HG03045 (cell line): ENCODE data around the gene LMCD1.

Experiments used
- ATAC-seq: cut with Tn5 transposase; IDR thresholded peaks from one replicate; pipeline ENCODE4 v1.9.1; 2021; ENCODE audit warnings: mild to moderate bottlenecking, moderate library complexity; ENCODE audit not compliant: unreplicated experiment

The LMCD1 gene, protein sequence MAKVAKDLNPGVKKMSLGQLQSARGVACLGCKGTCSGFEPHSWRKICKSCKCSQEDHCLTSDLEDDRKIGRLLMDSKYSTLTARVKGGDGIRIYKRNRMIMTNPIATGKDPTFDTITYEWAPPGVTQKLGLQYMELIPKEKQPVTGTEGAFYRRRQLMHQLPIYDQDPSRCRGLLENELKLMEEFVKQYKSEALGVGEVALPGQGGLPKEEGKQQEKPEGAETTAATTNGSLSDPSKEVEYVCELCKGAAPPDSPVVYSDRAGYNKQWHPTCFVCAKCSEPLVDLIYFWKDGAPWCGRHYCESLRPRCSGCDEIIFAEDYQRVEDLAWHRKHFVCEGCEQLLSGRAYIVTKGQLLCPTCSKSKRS

DNA sequence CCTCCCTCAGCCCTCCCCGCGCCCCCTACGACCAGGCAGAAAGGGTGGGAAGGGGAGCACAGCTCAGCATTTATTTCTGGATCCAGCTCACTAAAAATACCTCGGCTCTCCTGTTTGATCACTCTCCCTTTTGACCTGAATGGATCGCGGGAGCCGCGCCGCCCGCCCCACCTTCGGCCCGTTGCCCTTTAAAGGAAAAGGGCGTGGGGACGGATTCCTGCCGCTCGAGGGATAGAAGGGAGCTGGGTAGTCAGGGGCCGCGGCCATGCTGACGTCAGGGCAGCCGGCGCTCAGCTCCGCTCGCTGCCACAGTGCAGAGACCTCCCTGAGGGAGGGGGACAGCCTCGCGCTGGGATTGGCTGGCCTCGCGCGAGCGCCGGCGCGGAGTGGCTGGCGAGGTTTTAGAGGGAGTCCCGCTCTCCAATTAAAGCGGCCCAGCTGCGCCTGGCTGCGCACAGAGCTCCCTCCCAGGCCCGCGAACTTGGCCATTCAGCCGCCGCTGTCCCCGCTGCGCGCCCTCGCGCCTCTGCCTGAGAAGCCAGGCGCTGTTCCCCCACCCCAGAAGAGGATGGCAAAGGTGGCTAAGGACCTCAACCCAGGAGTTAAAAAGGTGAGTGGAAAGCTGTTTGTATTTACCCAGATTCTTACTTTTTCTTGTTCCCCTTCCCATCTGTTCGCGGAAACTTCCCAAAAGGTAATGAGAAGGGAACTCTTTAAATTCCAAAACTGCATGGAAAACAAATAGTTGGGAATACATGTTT lies at the start of gene LMCD1:
Gene LMCD1, plus strand, starts transcription at position 453 of the 761 bp plus-strand sequence. Its CDS starts 116 bp downstream, at position 569.
- peak; percentile 99 for ATAC-seq

DNA sequence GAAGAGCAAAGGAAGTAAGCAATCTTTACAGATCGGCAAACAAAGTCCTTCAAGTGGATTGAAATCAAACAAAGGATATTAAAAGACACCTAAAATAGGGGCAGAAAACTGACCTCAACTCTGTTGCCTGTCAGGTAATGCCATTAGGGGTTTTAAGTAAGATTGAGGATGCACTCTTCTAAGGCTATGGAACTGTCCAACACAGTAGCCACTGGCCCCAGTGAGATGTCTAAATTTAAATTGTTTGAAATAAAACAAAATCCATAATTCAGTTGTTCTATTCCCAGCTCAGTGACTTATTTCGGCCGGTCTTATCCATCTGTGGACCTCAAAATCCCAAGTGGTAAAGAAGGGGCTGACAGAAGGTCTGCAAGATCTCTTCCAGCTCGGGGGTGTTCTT lies 49.5 kb upstream of the LMCD1 start:
- ATAC-seq = no peak

DNA sequence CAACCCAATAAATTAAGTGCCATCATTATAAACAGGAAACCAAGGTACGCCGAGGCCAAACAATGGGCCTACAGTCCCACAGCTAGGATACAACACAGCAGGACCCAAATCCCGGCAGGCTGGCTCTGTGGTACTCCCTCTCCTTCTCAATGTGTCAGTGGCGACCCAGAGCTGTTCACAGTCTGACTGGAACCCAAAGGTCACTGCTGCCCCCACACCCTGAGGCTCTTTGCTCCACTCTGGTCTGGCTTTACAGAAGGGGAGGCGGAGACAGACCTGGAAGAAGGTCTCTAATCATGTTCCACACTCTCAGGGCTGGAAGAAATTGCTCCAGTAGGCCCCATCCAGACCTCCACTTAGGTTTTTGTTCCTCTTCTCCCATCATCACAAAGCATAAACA lies 48.5 kb upstream of the LMCD1 start:
- no peak for ATAC-seq

DNA sequence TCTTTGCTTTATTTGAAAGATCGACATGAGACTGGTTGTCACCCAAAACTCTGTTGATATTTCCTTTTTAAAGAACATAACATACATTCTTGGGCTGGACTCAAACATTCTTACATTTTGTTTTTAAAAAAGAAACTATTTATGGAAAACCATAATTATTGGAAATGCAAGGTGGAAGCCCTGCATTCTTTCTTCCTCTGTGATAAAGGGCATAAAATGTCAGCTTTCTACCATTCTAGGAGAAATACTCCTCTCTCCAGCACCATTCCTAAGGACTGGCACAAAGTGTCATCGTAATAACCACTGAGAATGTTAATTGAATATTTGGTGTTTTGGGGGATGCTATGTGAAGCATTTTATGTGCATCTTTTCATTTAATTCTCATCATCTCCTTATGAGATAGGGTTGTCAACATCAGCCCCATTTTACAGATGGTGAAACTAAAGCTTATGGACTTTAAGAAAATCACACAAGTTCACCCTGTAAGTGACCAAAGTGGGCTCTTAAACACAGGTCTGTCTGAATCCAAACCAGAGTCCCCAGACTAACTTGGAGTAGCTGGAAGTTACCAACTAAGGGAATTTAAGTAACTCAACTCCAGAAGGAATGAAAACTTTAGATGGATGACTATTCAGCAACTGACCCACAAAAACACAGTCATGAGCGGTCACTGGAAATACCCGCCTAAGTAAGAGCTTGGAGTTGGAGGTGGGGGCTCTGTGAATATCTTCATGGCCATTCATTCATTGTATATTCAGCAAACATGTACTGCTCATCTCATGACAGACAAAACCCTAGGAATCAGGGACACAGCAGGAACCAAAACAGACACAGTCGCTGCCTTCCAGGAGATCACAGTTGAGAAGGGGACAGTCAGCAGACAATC lies 45.9 kb upstream of the LMCD1 start:
- no peak for ATAC-seq

DNA sequence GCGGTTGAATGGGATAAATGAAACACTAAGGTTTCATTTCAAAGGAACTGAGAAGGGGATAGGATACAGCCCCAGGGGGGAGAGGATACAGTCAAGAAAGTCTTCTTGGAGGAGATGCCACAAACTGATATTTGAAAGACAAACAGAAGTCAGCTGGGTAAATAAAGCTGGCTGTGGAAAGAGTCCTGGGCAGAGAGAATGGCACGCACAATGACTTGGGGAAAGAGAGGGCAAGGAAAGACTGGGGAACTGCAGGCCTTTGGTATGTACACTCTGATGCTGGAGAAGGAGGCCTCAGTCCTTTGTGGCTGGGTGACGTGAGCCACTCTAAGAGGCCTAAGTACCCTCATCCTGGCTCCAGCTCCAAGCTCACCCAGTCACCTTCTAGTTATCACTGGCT lies 45.2 kb upstream of the LMCD1 start:
- no peak for ATAC-seq

DNA sequence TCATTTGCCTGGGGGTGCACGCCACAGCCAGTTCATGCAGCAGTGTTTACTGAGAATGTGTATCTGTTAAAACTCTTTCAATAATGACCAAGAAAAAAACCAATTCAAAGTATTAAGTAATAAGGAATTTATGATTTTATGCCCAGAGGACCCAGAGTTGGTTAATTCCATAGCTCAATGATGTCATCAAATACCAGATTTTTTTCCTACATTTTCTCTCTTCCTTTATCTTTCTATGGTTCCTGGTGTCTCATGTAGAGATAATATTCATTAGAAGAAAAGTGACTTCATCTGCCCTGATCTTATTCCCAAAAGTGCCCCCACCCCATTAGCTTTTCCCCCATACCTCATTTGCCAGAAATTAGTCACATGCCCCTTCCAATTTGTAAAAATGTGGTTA lies 44.6 kb upstream of the LMCD1 start:
- ATAC-seq = no peak

DNA sequence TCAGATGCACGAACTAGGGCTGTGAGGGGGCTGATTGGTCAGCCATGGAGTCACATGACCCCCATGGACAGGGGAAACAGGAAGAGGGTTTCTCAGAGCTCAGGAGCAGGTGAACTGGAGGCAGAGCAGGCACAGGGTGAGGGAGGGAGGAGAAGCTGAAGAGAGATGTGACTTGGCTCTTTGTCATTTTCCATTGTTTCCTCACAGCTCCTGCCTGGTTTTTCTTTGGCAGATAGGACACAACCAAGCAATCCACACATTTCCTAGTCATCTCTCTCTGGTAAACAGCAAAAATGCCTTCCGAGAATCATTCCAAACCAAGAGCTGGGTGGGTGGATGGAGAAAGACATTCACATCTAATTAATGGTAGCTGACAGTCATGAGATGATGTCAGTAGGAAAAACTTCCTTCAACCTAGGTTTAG lies 43.4 kb upstream of the LMCD1 start:
- ATAC-seq = no peak

DNA sequence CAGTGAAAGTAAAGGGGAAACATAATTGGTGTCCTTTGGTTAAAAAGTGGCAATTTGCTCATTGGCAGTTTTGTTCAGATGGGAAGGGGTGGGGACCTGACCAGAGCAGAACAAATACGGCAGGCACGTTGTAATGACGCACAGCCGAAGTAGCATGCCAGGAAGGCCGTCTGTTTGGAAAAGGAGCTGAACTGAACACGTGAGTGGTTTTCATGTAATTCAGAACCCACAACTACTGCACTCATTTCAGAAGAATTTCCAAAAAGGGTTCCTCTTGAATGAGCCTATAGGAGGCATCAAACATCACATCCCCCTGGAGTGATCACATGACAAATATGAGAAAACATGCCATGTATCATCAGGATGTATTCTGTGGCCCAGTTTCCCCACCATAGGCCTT lies 42.9 kb upstream of the LMCD1 start:
- no peak for ATAC-seq

DNA sequence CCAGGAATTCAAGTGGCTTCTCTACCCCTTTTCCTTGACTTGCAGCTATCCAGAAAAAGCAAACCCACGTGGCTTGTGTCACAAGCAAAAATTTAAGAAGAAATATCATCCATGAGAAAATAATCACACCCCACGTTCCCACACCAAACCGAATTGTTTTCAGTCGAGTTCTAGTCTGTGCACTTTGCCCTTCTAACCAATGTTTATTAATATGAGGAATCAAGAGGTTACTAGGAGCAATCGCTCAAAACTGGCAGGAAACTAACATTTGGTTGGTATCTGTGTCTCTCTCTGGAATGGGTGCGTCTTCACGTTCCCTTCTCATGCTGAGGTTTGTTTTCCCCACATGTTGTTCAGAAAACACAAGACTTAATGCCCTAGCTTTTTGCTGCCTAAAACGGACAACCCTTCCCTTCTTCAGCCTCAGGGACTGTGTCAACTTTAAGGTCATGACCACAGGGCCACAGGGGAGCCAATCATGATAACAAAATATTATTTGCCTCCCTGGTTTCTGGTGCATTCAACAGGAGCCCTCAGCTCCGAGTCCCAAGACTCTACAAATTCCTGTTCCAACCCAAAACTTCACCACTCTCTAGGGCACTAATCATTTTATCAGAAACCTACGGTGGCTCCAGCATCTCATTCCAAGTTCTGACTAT lies 41.4 kb upstream of the LMCD1 start:
- no peak for ATAC-seq

DNA sequence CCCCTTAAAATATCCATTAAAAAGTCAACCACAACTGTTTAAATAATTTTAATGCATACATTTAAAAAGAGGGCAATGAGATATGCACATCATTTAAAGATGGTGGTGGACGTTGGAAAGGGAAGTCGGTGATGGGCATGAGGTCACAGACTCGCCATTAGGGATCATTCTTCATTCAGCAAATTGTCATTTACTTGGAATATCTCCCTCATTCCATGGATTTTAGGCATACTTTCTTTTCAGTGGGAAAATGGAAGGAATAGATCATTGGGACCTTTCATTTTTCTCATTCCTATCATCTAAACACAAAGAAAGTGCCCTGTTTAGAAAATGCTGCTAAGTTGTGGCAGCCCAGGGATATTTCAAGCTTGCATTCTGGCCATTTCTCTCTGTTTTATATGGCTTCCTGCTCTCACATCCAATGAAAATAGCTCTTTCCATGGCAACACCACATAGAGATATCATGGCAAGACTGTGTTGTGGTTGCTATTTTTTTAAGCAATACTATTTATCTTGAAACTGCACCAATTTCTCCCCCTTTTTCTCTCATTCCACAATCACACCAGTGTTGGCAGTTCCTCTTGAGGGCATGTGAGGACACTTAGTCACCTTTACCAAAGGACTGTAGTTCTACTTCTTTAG lies 40.7 kb upstream of the LMCD1 start:
- ATAC-seq = no peak

DNA sequence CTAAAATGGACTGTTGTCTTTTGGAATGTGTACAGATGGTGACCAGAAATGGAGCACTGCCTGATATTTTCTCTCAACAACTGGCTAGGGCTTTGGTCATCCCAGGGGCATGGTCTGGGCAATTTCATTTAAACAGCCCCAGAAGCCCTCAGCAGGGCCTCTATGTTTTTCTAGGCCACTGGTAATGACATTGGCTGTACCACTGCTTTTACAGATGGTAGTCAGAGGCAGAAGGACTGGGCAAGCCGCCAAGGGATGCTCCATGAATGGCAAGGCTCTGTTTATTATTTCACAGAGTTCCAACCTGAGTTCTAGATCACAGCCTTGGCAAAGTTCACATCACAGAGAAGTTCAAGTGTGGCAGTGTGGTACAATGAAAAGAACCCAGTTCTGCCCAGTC lies 37.0 kb upstream of the LMCD1 start:
- ATAC-seq = no peak

DNA sequence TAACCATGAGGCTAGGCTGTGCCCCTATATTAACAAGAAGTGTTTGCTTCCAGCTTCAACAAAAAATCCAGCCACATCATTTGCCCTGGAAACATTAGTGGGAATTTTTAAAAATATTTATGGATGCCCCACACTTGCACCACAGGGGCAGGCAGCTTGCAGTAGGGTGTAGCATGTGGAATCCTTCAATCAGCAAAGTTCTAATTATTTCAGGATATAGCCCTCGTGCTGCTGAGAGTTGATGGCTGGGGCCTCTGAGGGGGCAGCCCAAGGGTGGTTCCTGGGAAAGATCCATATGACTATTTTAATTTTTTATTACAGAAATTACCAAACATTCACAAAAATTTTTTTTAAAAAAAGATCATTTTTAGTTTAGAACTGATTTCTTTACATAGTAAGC lies 35.1 kb upstream of the LMCD1 start:
- no peak for ATAC-seq

DNA sequence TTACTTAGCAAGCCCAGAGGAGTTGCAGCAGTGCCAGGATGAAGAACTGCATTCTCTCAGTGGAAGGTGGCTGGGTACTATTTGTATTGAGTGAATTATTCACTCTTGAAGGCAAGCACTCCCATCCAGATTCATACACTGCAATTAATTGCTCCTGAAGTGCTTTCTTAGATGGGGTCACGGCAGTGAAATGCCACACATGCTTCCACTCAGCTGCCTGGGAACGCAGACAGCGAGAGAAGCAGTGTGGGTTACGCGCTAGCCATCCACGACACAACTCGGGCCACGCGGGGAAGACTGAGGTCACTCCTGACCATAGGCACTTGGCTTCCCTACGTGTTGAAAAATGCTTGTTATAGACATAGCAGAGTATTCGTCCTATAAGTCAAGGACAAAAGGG lies 30.8 kb upstream of the LMCD1 start:
- no peak for ATAC-seq

DNA sequence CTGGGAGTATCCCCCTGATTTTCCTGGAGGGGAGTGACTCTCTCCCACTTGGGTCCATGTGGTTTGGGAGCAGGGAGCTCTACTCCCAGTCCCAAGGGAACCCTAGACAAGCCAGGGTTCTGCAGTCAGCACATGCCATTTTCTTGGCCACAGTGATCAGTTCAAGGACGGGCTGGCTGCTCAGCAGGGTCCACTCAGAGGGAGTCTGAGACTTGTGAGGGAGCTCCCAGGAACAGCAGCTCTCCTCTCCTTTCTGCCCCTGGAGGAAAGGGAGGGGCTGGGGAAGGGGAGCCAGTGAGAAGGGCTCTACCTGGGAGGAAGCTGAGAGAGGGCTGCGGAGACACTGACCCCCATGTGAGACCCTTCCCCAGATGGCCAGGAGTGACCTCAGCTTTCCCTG lies 29.1 kb upstream of the LMCD1 start:
- ATAC-seq = no peak

DNA sequence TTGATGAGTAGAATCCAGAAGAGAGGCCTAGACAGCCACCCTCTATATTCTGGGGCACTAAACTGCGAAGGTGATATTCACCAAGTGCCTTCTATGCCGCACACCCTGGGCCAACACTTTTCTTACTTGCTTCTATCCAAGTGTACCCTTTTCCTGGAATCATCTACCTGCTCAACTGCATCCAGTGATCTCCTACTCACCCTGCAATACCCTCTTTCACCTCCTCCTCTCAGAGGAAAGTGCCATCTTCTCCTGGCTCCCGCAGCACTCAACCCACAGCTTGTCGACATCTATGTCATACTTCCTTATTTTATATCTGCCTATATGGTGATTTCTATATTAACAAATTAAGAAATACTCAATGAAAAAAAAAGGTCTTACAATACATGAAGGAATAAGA lies 28.6 kb upstream of the LMCD1 start:
- ATAC-seq = no peak

DNA sequence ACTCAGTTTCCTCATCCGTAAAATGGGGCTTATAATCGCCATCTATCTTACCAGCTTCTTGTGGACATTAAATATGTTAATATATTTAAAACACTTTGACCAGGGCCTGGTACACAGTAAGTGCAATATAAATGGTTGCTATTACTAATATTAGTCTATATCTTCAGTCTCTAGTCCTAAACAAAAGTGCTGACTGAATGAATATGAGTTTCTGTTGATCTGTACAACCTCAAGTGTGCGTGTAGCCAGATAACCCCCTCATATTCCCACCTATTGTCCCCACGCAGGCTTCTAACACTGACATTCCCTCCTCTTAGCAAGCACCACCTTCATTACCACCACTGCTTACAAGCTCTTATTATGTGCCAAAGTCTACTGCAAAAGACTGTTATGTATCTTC lies 27.6 kb upstream of the LMCD1 start:
- no peak for ATAC-seq

DNA sequence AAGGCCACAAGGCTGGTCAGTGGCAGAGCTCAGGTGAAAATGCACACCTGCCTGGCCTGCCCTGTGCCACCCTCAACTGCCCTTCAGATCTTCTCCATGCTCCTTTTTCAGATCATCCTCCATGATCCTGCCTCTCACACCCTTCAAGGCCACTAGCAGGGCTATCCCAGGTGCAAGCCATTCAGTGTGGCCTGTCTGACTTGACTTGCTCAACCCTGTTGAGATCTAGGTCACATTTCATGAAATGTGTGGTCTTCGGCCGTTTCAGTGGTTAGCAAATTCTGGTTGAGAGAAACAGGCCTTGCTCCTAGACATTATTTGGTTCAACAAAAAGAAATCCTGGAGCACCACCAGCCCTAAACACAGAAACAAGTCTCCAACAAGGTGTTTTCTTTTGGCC lies 26.6 kb upstream of the LMCD1 start:
- ATAC-seq = no peak

DNA sequence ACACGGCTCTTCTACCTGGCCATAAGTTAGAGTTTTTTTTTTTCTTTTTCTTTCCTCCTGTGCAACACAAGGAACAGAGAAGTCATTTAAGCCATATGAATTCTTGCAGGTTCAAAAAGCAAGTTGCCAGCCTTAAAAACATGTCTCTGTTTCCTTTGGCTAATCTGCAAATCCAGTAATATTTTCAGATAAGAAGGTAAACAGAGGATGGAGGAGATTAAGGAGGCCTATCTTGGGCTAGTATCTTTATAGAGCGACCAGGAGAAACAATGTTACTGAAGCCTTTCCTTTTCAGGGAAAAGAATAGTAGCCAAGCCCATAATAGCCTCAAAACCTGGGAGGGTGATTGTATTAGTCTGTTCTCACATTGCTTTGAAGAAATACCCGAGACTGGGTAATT lies 20.9 kb upstream of the LMCD1 start:
- no peak for ATAC-seq

DNA sequence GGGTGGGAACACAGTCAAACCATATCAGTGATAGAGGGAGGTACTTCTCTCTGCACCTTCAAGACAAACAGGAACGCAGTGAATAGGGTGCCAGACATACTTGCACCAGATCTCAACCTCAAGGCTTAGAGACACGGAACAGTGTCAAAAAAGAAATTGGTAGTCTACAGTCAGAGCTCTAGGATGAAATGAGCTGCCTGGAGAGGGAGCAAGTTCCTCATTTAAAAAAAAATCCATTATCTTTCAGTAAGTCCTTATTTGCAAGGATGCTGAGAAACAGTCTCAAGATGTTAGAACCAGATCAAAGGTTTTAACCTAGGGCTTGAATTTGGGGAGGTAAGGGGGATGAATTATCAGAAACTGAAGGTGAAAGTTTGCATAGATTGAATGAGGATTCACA lies 20.2 kb upstream of the LMCD1 start:
- ATAC-seq = no peak

DNA sequence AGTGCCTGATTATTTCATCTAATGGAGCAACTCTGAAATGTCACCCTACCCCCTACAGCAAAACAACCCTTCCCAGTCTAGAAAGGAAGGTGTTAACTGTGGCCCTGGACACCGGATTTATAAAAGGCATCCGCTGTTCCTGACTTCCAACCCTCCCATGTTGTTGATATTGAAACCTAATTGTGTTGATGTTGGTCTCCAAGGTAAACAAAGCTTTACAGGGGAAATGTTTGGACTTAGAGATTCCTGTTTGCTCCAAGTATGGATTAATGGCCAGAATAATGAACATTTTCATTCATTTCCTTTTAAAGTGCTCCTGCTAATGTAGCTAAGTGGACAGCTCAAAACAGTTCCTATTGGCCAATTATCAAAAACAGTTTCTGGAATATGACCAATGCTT lies 19.4 kb upstream of the LMCD1 start:
- ATAC-seq = no peak
